NCI-H345 treated with DMSO at 0.1 percent for 48 hours (cell line): ENCODE measurements around the gene LYZL1.
"Not testable (repeated sequence)": the region's sequence is repeated elsewhere in the genome, so short reads cannot be mapped to it uniquely, and the experiment has no call there.

Source experiments
- DNase-seq: peaks from one replicate; lab custom pipeline; 2025; ENCODE audit not compliant: unreplicated experiment; lab: John Stamatoyannopoulos, UW

LYZL1 gene

DNA sequence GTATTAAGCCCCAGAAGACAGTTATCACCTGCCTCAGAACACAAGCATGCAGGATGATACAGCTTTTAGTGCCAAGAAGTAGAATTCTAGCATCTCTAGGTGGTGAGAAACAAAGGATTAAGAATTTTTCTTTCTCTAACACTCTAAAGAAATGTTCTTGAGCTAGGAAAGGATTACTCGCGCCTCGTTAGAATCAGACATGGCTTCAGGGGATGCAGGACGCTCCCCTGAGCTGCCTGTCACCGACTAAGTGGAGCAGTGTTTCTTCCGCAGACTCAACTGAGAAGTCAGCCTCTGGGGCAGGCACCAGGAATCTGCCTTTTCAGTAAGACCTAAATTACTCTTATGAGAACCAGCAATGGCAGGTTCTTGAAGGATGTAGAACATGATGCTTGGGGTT is at the start of gene LYZL1:
LYZL1 (plus strand) TSS at position 165 of the 400 bp plus-strand sequence. CDS start 2,798 bp downstream, outside the sequence.
- DNase-seq, result not testable (repeated sequence)

DNA sequence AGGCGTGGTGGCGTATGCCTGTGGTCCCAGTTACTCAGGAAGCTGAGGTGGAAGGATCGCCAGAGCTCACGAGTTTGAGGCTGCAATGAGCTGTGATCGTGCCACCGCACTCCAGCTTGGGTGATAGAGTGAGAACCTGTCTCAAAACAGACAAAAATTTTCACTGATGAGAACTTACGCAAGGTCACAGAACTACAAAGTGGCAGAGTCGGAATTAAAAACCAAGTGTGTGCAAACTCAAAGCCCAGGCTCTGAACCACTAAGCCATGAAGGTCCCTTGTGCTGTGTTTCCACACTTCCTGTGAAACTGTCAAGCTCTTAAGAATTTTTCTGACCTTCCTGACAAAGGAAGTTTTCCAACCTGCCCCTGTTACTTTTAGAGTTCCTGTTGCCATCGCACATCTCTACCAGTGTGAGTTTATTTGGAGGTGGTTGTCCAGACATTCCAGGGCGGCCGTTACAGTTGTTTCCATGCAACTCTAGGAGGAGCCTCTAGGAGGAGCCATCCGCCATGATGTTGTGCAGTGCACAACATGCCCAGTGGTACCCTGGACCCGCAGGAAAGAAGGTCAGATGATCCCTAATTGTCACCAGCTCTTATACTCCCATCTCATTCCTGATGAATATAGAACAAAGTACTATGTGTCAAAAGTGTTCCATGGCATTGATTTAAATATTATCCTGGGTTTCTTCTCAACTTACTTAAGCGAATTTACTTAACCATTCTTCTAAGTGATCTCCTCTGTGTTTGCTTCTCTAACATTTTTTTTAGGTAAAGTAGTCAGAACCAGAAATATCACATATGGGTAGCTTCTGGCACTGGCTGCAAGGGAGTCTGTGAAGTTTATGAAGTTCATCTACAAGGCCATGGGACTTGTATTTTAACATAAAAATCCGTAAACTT is 49.0 kb upstream of the LYZL1 start:
- no peak for DNase-seq

DNA sequence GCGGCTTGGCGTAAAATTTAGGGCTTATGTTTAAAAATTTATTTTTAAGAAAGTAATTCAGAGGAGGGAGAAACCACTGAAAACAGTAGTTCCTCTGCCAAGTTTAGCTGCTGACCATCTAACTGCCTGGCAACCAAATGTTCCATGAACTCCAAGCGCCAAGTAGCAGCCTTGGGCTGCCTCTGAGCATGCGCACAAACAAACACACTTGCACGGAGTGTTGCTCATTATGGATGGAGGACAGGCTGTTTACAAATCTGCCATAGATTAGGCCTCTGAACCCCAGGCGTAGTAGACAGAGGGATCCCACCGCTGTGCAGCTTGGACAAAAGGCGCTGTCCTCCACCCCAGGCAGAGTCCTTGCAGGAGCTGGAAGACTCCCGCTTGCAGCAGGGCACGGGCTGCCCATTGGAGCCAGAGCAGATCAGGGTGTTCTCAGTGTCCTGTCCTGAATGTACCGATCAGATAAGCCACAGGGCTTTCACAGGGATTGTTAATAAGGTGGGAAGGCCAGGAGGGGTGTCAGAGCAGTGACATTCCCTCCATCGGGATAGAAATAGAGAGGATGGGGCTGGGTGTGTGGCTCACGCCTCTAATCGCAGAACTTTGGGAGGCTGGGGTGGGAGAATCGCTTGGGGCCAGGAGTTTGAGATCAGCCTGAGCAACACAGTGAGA is 47.7 kb upstream of the LYZL1 start:
- DNase-seq, result no peak

DNA sequence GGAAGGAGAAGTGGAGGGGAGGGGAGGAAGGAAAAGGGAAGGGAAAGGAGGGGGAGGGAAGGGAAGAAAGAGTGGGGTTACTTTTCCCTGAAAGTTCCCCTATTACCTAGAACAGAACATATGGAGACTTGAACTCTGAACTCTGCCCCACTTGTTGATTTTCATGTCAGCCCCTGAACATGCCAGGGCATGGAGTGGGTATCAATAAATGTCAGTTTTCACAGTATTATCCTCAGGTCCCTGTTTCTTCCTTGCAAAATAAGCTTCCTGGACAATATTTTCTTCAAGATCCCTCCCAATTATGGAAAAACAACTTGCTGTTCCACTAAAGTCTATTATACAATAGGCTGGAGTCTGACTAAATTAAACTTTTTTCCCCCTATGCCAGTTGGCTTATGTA is 46.9 kb upstream of the LYZL1 start:
- no peak for DNase-seq

DNA sequence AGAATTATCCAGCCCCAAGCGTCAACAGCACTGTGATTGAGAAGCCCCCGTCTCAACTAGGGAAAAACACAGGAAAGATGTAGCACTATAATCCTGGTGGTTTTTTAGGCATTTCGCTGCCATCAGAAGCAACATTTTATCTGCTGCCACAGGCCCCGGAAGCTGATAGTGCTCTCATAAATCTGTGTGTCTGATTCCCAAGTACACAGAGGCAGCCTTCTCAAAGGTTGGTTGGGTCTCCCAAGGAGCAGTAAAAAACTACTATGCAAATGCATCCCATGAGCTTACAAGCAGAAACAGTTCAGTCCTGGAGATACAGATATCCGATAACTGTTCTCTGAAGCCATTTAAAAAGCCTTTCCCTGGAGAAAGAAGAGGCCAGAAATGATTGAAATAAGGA is 45.8 kb upstream of the LYZL1 start:
- DNase-seq, result no peak

DNA sequence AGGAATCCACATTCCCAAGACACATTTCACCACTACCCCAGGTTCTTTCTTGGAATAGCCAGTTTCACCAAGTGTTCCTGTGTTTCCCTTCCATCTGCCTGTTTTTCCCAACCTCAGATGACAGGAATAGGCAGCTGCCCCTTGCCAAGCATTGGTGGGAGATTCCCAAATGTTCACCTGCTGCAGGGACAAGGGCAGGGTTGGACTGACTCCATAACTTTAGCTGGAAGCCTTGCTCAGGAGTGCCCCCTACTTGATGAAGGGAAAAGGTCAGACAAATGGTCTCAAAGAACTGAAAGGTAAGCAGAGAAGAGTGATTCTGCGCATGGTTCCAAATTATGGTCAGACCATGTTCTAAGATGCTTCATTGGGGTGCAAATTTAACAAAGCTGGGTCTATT is 45.1 kb upstream of the LYZL1 start:
- no peak for DNase-seq

DNA sequence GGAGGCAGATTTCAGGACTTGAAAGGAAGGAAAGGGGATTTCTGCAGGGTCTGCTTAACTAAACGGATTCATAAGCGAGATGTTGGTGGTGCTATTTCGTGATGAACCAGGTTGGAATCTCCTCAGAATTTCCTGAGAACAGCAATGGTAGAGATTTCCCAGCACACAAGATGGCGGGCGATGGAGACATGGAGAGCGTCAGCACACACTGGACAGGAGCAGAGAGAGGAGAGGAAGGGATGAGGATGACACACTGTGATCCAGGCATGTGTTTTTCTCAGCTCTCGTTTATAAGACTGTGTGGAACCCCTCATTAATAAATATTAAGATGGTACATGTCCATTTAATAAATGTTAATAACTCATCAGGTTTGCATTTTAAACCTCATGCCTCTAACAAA is 43.9 kb upstream of the LYZL1 start:
- DNase-seq, result no peak

DNA sequence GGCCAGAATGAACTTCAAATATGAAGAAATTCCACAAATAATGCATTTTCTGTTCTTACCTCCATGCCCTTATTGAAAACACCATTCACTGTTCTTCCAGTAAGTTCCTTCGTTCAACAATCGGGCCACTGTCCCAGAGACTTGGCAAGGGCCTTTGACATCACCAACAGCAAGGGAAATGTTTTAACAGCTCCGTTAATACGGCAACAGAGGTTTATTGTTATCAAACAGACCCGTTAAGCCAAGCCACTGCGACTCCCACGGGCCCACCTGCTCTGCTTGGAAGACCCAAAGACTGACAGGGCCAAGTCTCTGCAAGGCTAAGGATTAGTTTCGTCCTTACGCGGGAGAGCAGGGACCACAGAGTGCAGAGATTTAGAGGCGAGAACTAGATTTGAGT is 43.4 kb upstream of the LYZL1 start:
- DNase-seq, result no peak

DNA sequence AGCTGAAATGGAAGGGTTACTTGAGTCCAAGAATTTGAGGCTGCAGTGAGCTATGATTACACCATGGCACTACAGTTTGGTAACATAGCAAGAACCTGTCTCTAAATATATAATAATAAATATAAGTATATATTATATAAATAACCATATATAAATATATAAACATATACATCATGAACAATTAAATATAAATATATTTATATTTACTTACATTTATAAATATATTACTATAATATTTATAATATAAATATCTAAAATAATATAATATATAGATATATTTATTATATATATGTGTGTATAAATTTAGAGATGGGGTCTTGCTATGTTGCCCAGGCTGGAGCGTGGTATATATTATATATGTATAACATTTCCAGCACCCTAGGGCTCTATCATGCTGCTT is 42.4 kb upstream of the LYZL1 start:
- no peak for DNase-seq

DNA sequence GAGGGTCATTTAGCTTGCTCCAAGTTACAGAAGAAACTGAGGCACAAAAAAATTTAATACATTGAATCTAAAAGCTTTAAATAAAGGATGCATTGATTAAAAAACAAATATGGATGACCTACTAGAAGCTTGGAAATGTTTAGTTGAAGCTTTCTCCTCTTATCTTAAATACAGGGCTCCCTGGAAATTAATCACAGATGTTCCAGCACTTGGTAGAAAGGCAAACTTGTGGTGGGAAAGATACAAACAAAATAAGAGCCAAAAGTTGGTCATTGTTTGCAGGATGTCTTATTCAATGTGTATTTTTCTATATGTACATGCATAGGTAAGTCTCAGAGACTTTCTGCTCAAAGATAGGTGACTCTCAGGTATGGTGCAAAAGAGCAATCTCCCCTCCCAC is 40.7 kb upstream of the LYZL1 start:
- DNase-seq, result no peak

DNA sequence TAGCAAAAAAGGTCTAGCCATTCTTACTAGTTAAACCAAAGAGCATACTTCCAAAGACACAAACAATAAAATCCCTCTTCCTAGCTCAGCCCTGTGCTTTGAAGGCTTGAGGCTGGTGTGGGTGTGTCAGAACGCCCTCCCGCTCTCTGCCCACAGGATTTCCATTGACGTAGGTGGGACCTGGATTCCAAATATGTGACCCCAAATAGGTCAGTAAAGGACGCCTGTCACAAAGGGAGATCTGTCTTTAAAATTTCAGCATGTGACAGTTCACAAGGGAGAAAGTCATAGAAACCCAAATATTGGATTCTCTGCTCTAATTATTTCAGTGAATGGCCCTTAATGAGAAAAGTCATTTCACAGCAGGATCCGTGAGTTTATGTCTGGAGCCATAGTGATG is 39.9 kb upstream of the LYZL1 start:
- no peak for DNase-seq

DNA sequence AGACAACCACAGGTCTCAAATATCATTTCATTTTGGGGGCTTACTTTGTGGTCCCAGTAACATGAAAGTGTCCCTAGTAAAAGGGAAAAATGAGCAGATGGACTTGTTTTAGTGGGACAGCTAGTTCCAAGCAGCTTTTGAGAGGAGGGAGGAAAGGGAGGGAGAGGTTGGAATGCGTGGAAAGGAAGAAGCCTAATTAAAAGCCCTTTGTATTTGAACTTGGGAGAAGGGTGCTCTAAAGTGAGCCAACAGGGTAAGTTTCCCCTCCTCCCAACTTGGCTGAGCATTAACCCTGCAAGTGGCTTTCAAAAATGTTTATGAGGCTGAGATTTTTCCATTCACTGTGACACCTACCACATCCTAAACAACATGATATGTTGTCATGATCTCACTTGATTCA is 38.8 kb upstream of the LYZL1 start:
- DNase-seq, result no peak

DNA sequence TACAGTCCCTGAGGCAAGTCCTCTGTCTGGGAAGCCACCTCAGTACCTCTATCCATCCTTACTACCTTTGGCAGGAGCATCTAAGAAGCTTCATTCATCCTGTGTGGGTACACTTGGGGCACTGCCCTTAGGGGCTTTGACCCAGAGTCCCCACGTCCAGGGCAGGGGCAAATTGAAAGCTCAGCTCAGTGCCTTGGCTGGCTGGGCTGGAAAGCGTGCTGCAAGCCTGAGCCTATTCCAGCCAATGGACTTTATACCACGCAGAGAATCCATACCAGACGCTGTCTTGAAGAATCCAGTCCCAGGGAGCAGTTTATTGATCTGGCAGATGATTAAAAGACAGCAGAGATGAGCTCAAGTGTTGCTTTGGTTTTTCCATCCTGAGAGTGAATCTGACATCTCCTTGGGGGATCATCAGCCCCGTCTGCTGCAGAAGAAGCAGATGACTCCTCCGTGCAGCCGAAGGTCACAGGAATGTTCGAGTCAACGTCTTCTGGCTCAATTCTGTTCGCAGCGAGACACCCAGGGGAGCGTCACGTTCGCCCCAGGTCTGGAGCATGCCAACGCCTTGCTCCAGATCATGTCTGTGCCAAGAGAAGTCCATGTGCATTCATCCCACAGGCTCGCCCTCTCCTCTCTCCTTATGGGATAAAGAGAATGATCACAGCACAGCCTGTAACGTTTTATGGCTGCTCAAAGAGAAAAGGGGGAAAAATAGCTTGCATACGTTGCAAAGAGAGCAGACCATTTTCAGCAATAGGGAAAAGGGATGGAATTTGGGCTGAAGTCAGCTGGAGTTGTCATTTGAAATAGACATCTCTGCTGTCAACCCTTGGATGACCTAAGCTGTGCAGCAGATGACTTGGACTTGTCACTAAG is 35.8 kb upstream of the LYZL1 start:
- DNase-seq, result no peak

DNA sequence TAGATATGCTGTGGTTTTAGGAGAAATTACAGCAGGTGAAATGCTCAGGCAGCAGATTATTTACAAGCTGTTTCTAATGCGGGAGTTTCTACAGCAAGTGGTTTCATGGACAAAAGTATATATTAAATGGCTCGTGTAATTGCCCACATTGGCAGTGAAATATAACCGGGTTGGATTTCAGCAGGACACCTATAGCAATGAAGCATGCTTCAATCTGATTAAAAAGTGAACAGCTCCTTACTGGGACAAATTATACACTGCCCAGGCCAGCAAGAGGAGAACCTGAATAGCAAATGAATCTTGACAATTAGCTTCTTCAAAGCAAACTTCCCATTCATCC is 35.2 kb upstream of the LYZL1 start:
- no peak for DNase-seq

DNA sequence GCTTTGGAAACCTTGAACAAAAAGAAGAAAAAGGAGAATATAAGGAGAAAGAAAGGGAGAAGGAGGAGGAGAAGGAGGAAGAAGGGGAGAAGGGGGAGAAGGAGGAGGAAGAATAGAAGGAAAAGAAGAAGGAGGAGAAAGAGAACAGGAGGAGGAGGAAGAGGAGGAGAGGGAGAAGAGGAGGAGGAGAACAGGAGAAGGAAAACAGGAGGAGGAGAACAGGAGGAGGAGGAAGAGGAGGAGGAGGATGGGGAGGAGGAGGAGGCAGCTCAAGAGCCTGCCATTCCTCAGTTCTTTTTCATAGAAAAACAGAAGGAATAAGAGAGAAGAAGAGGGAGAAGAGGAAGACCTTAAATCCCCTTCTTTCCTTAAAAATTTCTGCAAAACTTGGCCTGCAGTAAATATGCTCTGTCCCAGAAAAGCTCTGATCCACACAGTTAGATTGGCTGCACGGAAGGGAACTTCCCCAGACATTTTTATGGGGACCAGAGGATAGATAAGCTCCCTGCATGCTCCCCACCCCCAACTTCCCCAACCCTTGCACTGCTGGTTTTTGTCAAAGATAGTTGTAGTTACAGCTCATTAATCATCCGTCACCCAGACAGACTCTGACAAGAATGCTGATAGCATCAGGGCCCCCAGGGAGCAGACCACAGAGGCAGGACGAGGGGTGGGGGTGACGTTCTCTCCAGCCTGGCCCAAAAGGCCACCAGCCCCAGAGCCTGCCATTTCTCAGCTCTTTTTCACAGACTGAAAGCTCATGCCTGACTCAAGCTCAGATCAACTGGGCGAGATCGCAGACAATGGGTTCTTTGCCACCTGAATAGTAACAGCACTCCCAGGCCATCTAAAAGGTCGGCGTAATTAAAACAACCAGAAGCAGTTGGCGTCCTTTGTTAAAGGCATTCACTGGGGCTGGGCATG is 34.5 kb upstream of the LYZL1 start:
- DNase-seq, result no peak

DNA sequence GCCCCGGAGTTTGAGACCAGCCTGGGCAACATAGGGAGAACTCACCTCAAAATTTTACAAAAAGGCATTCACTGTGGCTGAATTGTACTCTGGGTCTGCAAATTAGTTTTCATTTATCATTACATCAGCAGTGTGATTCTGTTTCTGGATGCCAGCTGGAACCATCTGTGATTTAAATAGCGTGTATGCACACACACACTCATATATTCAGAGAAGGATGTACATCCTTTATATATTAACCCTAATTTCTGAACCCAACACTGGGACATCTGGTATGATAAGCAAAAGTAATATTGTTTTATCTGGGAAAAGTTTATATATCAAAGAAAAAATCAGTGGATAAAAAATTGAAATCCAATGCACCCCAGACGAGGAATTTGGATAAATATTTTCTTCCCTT is 33.8 kb upstream of the LYZL1 start:
- no peak for DNase-seq

DNA sequence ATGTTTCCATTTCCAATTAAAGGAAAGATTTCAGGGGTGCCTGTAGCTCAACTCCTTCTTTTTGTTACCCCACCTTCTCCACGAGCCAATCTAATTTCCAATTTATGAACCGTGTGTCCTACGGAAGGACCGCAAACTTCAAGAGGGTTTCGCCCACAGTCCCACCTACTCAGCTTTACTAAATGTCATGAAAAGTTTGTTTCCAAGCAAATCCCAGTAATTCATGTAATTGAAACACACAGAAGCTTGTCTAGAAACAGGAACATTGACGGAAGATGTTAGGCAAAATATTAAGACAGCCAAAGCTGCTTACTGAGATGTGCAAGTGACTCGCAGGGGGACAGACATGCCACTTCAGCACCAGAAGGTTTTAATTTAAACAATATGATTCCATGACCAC is 32.9 kb upstream of the LYZL1 start:
- no peak for DNase-seq

DNA sequence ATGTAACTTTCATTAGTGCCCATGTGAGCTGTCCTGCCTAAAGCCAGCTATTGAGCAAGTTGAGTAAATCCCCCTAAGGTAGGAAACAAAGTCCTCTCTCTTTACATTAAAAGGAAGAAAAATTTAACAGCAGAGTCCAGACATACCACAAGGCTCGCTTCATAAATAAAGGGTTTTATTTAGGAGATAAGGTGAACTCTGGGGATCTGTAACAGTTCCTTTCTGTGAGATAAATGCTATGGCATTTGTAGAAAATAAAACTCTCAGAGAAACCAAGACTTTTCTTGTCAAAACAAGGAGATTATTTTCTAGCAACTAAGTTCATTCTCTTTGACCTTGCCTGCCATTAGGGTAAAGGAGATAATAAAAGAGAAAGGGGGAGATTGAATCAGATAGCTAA is 32.3 kb upstream of the LYZL1 start:
- DNase-seq, result no peak

DNA sequence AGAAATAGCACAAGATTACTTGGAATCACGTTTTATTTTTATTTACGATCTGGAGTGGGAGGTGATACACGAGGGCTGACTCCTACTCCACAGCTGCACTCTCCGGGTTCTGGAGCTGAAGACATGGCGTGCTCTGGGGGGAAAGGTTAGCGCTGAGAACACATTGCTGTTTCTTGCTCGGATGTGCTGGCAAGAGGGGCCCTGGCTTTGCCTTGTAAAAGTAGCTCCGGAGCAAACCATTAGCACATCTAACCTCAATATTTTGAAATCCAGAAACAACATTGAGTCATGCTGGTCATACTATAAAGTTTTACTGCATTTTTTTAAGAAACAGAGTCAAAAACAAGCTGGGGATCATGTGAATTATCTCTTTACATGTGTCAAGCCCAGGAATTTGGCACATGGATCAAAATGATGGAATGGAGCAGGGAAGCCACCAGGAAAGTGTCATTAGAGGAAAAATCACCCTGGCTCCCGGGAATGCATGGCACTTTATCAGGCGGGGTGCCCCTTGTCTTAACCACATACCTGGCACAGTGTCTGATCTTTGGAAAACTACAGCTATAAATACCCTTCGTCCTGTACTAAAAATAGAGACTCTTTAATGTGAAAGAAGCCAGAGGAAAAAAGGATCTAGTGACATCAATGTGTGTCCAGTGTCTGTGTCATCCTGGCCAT is 31.6 kb upstream of the LYZL1 start:
- no peak for DNase-seq

DNA sequence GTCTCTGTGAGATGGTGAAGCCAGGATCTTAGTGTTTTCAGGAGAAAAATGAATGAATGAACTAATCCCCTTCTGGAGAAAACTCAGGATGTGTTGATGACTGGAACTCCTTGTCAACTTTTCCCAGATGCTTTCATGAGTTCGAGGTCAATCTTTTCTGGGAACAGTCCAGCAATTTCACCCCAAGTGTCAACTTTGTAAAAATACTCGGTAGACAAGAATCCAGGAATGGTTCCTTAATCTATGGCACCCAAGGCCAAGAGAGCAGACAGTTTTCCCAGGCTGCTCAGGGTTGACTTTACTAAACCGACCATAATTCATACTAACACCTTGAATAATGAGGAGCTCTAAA is 31.1 kb upstream of the LYZL1 start:
- no peak for DNase-seq
